Stimulated activated naive CD8-positive, alpha-beta T cell treated with anti-CD3 and anti-CD28 coated beads, Interleukin-15, Interleukin-2, amounts not matched to agents 100 ng/mL and 50 ng/mL, for 24 hours (primary cell): ENCODE data around the gene CACHD1.
A peak's percentile ranks its signal among the peaks of the same experiment; 100 is the strongest.
"Not testable (repeated sequence)": the region's sequence is repeated elsewhere in the genome, so short reads cannot be mapped to it uniquely, and the experiment has no call there.

ENCODE experiments used
- H3K27ac Mint-ChIP-seq: one replicate; pipeline ENCODE4 v1.8.0; 2021; ENCODE audit warnings: mild to moderate bottlenecking, mixed read lengths
- H3K27me3 Mint-ChIP-seq: one replicate; pipeline ENCODE4 v1.8.0; 2021; ENCODE audit warnings: mixed read lengths
- H3K36me3 Mint-ChIP-seq: one replicate; pipeline ENCODE4 v1.8.0; 2021; ENCODE audit warnings: low read depth, mixed read lengths
- H3K4me1 Mint-ChIP-seq: one replicate; pipeline ENCODE4 v1.8.0; 2021; ENCODE audit warnings: low read depth, mixed read lengths
- H3K4me3 Mint-ChIP-seq: one replicate; pipeline ENCODE4 v1.8.0; 2021; ENCODE audit warnings: mild to moderate bottlenecking, mixed read lengths
- H3K9me3 Mint-ChIP-seq: one replicate; pipeline ENCODE4 v1.8.0; 2021; ENCODE audit warnings: mixed read lengths

The CACHD1 gene

DNA sequence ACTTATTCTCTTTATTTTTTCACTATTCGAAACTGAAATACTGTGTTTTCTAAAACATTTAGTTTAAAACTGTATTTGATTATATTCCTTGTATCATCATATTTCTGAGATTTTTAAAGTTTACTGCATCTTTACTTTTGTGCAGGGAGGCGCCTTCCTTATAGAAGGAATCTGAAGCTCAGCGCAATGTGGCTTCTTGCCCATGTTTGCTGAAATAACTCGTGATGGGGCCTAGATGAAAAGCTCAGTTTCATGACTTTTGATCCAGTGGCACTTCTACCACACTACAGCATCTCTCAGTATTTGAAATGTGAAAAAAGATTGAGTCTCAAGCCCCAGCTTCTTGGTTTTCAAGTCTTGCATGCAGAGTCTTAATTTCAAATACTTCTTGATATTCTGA, 28.4 kb downstream of the CACHD1 start:
- Mint-ChIP-seq H3K36me3 (no peaks in the 10 kb centered on the region), H3K27ac (no peak overlapping the region), H3K4me1 (peaks cover 4% of the 10 kb centered on the region), H3K27me3 (peaks cover 18% of the 10 kb centered on the region), H3K4me3 (no peak overlapping the region), H3K9me3 (no peaks in the 10 kb centered on the region)

DNA sequence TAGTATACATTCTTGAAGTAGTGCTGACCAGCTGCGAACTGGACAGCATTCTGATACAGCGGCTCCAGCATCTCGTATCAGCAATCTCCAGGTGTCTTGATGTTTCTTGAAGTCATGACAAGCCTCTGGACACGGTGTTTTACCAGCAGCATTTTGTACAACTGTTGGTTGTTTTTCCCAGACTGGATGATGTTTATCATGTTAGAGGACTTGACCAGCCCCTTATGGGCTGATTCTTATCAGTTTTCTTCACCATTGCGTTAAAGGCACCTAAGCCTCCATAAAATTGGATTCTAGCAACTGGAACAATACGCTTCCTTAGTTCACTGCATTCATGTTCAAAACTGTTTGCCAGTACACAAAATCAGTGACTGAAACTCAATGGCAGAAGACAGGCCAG, 29.1 kb downstream of the CACHD1 start:
- Mint-ChIP-seq H3K27me3 (peaks cover 14% of the 10 kb centered on the region), H3K36me3 (no peaks in the 10 kb centered on the region)

DNA sequence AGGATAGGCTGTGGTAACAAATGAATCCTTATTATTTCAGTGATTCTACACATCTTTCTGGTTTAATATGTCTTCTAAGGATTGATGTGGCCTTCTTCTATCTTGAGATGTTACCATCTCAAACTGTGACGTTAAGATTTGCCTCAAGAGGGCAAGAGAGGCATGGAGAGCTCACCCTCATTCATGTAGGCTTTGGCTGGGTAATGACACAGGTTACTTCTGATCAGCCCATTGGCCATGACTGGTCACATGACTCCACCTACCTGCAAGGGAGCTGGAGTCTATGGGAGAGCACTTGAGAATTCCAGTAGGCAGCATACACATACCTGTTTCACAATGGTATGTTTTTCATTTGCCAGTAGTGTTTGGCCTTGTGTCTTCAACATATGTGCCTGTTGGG, 30.0 kb downstream of the CACHD1 start:
- peaks cover 5% of the 10 kb centered on the region for H3K4me1 Mint-ChIP-seq
- no peaks in the 10 kb centered on the region for H3K36me3 Mint-ChIP-seq
- H3K4me3 Mint-ChIP-seq: no peak overlapping the region
- peaks cover 10% of the 10 kb centered on the region for H3K27me3 Mint-ChIP-seq
- H3K9me3 Mint-ChIP-seq: no peaks in the 10 kb centered on the region
- H3K27ac Mint-ChIP-seq: no peak overlapping the region

More for the DNA sequence above, 29.1 kb downstream of the CACHD1 start:
- no peaks in the 10 kb centered on the region for H3K9me3 Mint-ChIP-seq
- H3K4me1 Mint-ChIP-seq: peaks cover 4% of the 10 kb centered on the region
- no peak overlapping the region for H3K4me3 Mint-ChIP-seq
- no peak overlapping the region for H3K27ac Mint-ChIP-seq

DNA sequence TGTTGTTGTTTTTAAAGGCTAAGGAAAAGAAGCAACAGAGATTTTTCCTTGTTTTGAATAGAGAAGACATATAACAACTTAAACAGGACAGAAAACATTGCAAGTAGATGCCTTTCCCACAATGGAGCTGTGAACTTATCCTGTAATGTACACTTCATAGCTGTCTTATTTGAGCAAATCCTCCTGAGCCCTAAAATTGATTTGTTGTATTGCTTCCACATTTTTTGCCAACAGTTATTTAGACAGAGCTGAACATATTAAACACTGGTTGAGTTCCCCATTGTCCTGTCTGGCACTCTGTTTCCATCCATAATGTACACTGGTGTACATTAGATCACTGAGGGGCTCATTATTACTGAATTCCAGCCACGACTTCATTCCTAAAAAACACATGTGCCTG, 32.2 kb downstream of the CACHD1 start:
- H3K4me3 Mint-ChIP-seq: no peak overlapping the region
- no peaks in the 10 kb centered on the region for H3K9me3 Mint-ChIP-seq
- no peaks in the 10 kb centered on the region for H3K27me3 Mint-ChIP-seq
- no peak overlapping the region for H3K27ac Mint-ChIP-seq
- H3K36me3 Mint-ChIP-seq: no peaks in the 10 kb centered on the region
- H3K4me1 Mint-ChIP-seq: peaks cover 17% of the 10 kb centered on the region

DNA sequence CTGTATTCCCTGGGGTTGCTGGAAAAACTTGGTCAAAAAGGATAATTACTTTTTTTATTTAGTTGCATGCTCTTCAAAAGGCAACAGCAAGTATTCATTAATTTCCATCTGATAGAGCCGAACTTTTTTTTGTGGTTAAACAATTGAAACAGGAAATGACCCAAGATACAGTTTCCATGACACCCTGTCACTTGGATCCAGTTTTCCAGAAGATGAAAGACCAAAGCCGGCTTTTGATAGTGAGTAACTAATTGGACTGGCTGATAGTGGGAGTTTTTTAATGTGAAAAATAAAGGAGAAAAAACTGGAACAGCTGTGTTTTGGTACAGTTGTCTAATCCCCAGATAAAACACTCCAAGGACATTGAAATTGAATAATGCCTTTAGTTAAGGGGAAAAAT, 33.0 kb downstream of the CACHD1 start:
- H3K4me3 Mint-ChIP-seq: no peak overlapping the region
- H3K9me3 Mint-ChIP-seq: no peaks in the 10 kb centered on the region
- no peaks in the 10 kb centered on the region for H3K27me3 Mint-ChIP-seq
- H3K27ac Mint-ChIP-seq: no peak overlapping the region
- no peaks in the 10 kb centered on the region for H3K36me3 Mint-ChIP-seq
- peaks cover 17% of the 10 kb centered on the region for H3K4me1 Mint-ChIP-seq

DNA sequence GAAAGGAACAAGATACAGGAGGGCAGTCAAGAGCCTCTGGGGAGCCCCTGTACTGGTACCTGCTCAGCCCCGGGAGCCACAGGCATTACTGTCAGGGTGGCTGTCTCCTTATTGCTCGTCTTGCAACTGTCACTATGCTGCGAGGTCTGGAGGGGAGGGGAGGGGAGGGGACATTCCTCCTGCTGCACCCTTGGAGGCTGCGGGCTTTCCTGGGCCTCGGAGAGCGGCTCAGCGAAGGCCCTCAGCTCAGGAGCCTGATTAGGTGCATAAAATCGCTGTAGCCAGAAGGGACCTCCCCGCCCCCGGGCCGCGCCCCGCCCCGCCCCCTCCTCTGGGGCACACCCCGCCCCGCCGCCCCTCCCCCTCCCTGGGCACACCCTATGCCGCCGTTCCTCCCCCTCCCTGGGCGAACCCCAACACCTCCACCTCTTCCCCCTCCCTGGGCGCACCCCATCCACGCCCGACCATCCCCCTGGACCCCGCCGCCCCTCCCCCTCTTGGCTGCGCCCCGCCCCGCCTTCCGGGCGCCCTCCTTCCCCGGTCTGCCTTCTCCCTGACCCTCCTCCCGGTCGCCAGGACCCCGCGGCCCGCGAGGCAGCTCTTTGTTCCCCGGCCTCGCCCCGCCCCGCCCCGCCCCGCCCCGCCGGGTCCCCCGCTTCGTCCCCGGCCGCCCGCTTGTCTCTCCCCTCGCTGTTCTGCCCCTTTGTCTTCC, 35.5 kb downstream of the CACHD1 start:
- Mint-ChIP-seq H3K27me3 (no peaks in the 10 kb centered on the region), H3K27ac (no peak overlapping the region), H3K4me1 (peaks cover 17% of the 10 kb centered on the region), H3K9me3 (no peaks in the 10 kb centered on the region), H3K36me3 (no peaks in the 10 kb centered on the region), H3K4me3 (peak overlapping the region; percentile 75)

DNA sequence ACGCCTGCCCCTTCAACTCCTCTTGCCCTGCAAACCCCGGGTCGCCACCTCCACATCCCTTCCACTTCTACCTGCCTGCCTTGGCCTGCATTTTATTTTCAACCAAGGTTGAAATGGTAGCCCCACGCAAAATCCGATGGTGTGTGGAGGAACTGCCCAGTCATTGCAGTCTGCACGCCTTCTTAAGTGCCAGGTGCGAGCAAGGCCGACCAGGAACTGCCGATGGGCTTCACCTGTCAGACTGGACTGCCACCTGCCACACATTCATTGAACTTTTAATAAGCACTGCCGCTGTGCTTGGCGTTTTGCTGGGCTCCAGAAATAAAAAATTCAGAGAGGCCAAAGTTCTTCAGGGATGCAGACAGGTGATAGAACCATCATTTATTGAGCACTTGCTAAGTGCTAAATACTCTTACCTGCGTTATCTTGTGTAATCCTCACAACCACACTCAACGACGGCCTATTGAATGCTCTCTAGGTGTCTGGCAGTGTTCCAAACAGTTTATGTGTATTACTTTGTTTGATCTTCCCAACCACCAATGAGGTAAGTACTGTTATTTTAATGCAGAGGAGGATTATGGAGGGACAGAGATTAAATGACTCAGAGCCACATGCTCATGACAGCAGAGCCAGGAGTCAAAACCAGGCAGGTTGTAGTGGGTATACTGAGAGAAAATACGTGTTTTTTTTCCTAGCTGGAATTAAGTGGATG, 36.2 kb downstream of the CACHD1 start:
- Mint-ChIP-seq H3K4me3 (peak overlapping the region; percentile 75), H3K27me3 (no peaks in the 10 kb centered on the region), H3K9me3 (no peaks in the 10 kb centered on the region), H3K36me3 (no peaks in the 10 kb centered on the region), H3K4me1 (peaks cover 23% of the 10 kb centered on the region), H3K27ac (peak overlapping the region; percentile 18)

DNA sequence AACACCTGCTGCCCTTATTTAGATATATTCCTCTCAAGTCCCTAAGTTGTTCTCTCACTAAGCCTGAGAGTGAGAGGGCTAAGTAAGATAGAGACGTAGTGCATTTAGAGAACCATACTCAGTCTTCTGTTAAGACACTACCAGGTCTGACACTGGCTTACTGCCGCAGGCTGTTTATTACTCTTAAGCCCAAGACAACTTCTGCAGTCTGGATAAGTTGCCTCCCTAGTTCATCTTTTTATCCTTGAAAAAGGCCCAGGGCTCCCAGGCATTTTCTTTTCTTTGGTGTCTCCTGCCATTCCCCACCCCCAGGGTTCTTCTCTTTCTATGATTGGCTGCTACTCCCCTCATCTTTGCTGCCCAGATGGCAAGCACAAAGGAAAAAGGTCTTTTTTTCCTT, 38.7 kb downstream of the CACHD1 start:
- H3K36me3 Mint-ChIP-seq: no peaks in the 10 kb centered on the region
- peaks cover 29% of the 10 kb centered on the region for H3K4me1 Mint-ChIP-seq
- no peaks in the 10 kb centered on the region for H3K27me3 Mint-ChIP-seq
- no peak overlapping the region for H3K27ac Mint-ChIP-seq
- no peak overlapping the region for H3K4me3 Mint-ChIP-seq
- no peaks in the 10 kb centered on the region for H3K9me3 Mint-ChIP-seq

DNA sequence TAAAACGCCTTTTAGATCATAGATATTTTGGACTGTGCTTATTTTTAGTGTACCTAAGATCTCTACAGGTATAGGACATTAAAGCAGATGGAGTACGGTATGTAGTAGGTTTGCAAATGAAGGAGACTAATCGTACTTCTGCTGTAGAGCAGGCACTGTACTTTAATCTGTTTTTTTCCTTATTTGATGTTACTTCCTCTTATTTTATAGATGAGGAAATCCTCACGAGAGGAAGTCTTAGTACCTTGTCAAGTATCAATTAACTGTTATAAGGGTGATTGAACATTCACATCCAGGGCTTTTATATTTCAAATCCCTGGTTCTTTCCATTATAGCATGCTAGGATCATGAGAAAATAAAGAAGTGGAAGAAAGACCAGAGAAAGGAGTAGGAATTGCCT, 41.1 kb downstream of the CACHD1 start:
- no peak overlapping the region for H3K4me3 Mint-ChIP-seq
- H3K36me3 Mint-ChIP-seq: no peaks in the 10 kb centered on the region
- no peak overlapping the region for H3K27ac Mint-ChIP-seq
- H3K27me3 Mint-ChIP-seq: no peaks in the 10 kb centered on the region
- peaks cover 19% of the 10 kb centered on the region for H3K4me1 Mint-ChIP-seq
- H3K9me3 Mint-ChIP-seq: no peaks in the 10 kb centered on the region

DNA sequence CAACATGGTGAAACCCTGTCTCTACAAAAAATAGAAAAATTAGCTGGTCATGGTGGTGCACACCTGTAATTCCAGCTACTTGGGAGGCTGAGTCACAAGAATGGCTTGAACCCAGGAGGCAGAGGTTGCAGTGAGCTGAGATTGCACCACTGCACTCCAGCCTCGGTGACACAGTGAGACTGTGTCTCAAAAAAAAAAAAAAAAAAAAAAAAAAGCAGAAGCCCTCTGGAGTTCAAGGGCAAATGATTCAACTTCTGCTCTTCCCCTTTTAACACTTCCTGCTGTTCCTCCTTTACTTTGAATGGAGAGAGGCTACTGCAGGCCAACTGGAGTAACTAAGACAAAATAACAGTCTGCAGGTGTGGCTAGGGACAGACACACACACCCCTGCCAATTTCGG, 42.3 kb downstream of the CACHD1 start:
- not testable (repeated sequence) for H3K9me3 Mint-ChIP-seq, H3K27me3 Mint-ChIP-seq, H3K36me3 Mint-ChIP-seq, H3K27ac Mint-ChIP-seq, H3K4me3 Mint-ChIP-seq
- H3K4me1 Mint-ChIP-seq: peaks cover 12% of the 10 kb centered on the region

DNA sequence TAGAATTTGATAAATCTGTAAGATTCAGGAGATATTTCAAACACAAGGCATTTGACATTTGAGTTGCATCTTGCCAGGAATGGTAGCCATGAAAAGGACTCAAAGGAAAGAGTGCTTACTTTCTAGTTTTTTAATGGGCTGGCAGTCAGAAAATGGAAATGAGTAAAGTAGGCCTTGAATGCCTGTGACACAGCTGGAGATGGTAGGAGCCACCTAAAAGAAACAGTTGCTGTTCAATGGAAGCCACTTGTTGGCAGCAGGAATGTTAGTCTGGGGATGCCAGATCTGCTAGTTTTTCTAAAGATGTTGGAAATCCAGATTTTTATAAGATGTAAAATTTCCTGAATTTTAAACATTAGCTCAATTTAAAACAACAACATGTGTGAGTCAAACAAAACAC, 43.6 kb downstream of the CACHD1 start:
- no peaks in the 10 kb centered on the region for H3K27me3 Mint-ChIP-seq

DNA sequence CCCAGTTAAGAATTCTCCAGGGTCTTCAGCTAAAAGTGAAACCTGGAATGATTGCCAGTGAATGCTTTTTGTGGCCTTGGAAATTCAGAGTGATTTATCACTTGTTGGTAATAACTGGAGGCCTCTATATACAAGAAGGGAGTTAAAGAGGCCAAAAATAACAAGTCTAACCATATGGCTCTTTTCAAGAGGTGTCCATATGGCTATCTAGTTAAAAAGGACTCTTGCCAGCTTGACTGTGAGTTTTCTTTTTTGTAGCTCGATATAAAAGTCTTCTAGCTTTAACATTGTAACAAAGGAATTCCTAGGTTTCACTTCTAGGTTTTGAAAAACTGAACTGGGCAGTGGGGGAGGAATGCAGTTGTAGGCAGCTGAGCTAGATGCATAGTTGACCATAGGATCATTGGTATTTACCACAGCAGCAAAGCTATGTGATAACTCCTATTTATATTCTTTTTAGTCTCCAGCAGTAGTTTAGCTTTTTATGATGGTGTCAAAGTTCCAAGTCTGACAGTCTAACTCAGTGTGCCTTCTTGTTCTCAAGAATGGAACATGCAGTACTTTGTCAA, 44.4 kb downstream of the CACHD1 start:
- peaks cover 12% of the 10 kb centered on the region for H3K4me1 Mint-ChIP-seq
- H3K27ac Mint-ChIP-seq: no peak overlapping the region
- H3K9me3 Mint-ChIP-seq: no peaks in the 10 kb centered on the region
- H3K36me3 Mint-ChIP-seq: no peaks in the 10 kb centered on the region
- no peak overlapping the region for H3K4me3 Mint-ChIP-seq
- no peaks in the 10 kb centered on the region for H3K27me3 Mint-ChIP-seq

More for the DNA sequence above, 43.6 kb downstream of the CACHD1 start:
- H3K4me1 Mint-ChIP-seq: peaks cover 12% of the 10 kb centered on the region
- H3K27ac Mint-ChIP-seq: no peak overlapping the region
- no peaks in the 10 kb centered on the region for H3K36me3 Mint-ChIP-seq
- H3K4me3 Mint-ChIP-seq: no peak overlapping the region
- no peaks in the 10 kb centered on the region for H3K9me3 Mint-ChIP-seq

DNA sequence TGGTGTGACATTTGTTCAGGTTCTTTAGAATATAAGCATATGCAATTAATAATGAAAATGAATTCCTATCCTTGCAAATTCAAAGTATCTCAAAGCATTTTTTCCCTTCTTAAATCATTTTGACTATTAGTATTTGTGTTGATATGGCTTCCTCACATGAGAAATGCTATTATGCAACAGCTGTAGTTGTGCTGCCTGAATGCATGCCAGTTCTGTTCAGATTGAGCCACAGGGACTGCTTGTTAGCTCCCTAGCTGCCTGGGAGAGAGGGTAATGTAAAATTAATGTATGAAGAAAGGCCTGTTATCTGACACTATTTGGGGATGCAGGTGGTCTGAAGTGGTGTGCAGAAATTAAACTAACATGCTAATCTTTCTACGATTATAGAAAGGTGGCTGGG, 45.5 kb downstream of the CACHD1 start:
- no peaks in the 10 kb centered on the region for H3K36me3 Mint-ChIP-seq
- no peak overlapping the region for H3K27ac Mint-ChIP-seq
- peaks cover 12% of the 10 kb centered on the region for H3K4me1 Mint-ChIP-seq
- no peaks in the 10 kb centered on the region for H3K9me3 Mint-ChIP-seq
- no peaks in the 10 kb centered on the region for H3K27me3 Mint-ChIP-seq
- H3K4me3 Mint-ChIP-seq: no peak overlapping the region

DNA sequence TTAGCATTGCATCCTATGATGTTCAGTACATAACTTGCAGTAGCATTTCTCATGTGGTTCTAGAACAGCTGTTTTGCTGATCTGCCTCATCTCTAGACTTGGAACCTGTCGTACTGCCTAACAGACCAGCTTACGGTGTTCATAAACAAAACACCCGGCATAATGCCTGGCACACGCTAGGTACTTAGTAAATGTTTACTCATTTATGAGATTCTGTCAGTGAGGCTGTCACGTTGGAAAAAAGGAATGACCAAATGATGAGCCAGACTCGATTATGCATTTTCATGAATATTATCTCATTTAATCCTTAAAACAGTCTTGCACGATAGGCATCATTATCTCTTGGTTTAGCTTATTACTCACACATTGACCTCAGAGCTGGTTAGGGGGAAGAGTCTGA, 46.4 kb downstream of the CACHD1 start:
- Mint-ChIP-seq H3K27ac (no peak overlapping the region), H3K4me1 (peaks cover 6% of the 10 kb centered on the region), H3K9me3 (no peaks in the 10 kb centered on the region), H3K36me3 (no peaks in the 10 kb centered on the region), H3K4me3 (no peak overlapping the region), H3K27me3 (no peaks in the 10 kb centered on the region)

DNA sequence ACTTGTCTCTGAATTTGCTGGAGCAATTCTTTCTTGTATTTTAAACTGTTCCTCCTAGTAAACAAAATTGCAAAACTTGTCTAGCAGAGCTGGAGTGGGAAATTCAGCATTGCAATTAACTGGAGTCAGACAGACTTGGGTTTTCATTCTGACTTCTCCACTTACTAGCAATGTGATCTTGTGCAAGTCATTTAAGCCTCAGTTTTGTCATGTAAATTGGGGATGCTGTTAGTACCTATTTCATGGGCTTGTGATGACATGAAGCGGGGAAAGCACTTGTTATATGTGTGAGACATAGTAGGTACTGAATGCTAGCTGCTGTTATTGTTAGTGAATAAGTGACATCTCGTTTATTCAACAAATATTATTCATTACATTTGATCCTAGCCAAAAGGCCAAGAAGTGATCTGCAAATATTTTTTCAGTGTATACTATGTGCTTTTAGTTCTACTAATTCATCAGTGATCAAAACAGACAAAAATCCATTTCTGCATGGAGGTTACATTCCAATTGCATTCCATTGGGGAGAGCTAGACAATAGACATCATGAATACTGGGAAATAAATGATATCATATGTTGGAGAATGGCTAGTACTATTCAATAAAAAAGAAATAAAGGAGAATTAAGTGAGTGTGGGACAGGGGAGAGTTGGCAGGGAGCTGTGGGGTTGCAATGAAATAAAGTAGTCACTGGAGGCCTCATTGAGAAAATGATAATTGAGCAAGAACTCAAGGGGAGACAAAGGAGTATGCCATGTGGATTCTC, 47.1 kb downstream of the CACHD1 start:
- no peaks in the 10 kb centered on the region for H3K9me3 Mint-ChIP-seq
- H3K4me3 Mint-ChIP-seq: no peak overlapping the region
- no peak overlapping the region for H3K27ac Mint-ChIP-seq
- no peaks in the 10 kb centered on the region for H3K36me3 Mint-ChIP-seq
- H3K4me1 Mint-ChIP-seq: peaks cover 6% of the 10 kb centered on the region
- no peaks in the 10 kb centered on the region for H3K27me3 Mint-ChIP-seq
